Measurements from ENCODE around the gene CFAP65. TPM values are rescaled to one million over a fixed set of nuclear protein-coding genes. Genes with fewer than 3 reads are reported as not detected.

CFAP65 gene

DNA sequence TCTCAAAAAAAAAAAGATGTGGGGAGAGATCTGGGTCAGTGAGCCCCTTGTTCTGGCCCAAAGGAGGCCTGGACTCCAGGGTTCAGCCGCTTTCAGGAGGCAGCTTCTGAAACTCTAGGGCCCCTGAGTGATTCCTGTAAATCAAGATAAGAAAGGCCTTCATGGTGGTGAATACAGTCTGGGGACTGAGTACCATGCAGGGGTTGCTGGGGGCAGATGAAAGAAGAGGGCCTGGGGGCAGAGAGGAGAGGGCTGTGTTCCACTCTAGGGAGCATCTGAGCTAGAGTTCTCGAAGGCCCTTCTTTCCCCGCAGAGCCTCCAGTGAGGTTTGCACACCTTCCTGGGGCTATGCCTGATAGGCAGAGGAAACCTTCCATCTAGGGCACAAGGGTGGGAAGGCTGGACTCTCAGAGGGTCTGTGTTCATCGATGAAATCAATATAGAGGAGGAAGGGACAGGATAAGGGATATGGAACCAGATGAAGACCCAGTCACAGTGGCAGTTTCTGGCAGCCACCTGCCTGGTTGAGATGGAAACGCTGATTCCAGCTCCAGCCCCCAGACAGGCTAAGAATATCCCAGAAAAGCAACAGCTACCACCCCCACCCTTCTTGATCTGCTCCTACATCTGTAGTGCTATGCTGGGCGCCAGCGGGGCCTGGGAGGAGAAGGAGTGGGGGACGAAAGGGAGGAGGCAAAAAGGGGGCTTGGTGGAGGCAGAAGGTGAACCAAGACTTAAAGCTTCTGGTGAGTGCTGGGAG is 86.6 kb downstream of the CFAP65 start:
- H3K4me2 ChIP-seq (ENCODE audit: low read length), result no peak overlapping the region
- H3K9ac ChIP-seq (ENCODE audit: low read depth, low read length), result no peak overlapping the region
- H3K27me3 ChIP-seq (ENCODE audit: control insufficient read depth, insufficient read depth, low read length), result peaks cover 85% of the 10 kb centered on the region
- no peak overlapping the region for H3K4me3 ChIP-seq (ENCODE audit: low read length)
- H3K36me3 ChIP-seq (ENCODE audit: insufficient read depth, low read length), result no peaks in the 10 kb centered on the region
- no peaks in the 10 kb centered on the region for H3K4me1 ChIP-seq (ENCODE audit: control insufficient read depth, insufficient read depth, low read length)
- no peaks in the 10 kb centered on the region for H3K9me3 ChIP-seq (replicated peaks; ENCODE audit: low read length)

DNA sequence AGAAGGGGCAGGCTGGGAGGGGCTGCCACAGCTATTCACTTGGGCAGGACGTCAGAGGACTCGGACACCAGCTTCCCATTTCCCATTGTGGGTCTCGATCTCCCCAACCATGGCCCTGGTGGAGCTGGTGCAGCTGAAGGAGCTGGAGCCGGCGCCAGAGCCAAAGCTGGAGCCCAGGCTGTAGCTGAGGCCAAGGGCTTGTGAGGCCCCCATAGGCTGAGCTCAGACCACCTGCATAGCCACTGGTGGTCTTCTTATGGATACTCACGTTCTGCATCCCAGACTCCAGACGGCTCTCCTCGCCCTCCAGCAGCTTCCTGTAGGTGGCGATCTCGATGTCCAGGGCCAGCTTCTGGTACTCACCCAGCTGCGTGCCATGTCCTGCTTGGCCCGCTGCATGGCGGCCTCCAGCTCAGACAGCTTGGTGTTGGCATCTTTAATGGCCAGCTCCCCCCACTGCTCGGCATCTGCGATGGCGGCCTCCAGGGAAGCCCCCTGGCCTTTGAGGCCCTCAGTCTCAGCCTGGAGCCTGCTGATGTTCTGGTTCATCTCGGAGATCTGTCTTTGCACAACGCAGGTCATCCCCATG is 87.9 kb downstream of the CFAP65 start:
- no peak overlapping the region for H3K4me3 ChIP-seq (ENCODE audit: low read length)
- no peaks in the 10 kb centered on the region for H3K36me3 ChIP-seq (ENCODE audit: insufficient read depth, low read length)
- no peaks in the 10 kb centered on the region for H3K4me1 ChIP-seq (ENCODE audit: control insufficient read depth, insufficient read depth, low read length)
- H3K9me3 ChIP-seq (replicated peaks; ENCODE audit: low read length), result no peaks in the 10 kb centered on the region
- no peak overlapping the region for H3K4me2 ChIP-seq (ENCODE audit: low read length)
- peaks cover 85% of the 10 kb centered on the region for H3K27me3 ChIP-seq (ENCODE audit: control insufficient read depth, insufficient read depth, low read length)
- H3K9ac ChIP-seq (ENCODE audit: low read depth, low read length), result no peak overlapping the region

Small RNA genes lying within 50 kb of the gene (small RNA-seq; reads per million reads assigned to genes)
- gene MIR3131 (not detected), gene MIR375 (not detected)
